DND-41 (cell line): ENCODE data around the gene AKAP9.

Experiments used
- ATAC-seq: fragments of 200-7000 bp; cut with Tn5 transposase; 3 replicates; pipeline ENCODE4 v1.9.1; 2021; ENCODE audit warnings: low read depth; ENCODE audit not compliant: insufficient read depth
- DNase-seq: peaks from one replicate; pipeline ENCODE4 v3.0.0-alpha.2; 2020
- H2AFZ ChIP-seq: 2 replicates; pipeline ENCODE4 v1.6.0; 2012; ENCODE audit warnings: low read depth, low read length
- H3K27ac ChIP-seq: 2 replicates; pipeline ENCODE4 v1.5.1; 2012; ENCODE audit warnings: low read length, inconsistent platforms
- H3K27me3 ChIP-seq: fragments of 200-600 bp; sonication (generic); 2 replicates; pipeline ENCODE4 v1.6.0; 2012; ENCODE audit warnings: low read length, mild to moderate bottlenecking, inconsistent platforms; ENCODE audit not compliant: insufficient read depth, poor library complexity
- H3K36me3 ChIP-seq: 2 replicates; pipeline ENCODE4 v1.5.1; 2012; ENCODE audit warnings: low read length, inconsistent platforms; ENCODE audit not compliant: insufficient read depth
- H3K4me1 ChIP-seq: 2 replicates; pipeline ENCODE4 v1.5.1; 2012; ENCODE audit warnings: mild to moderate bottlenecking, low read length; ENCODE audit not compliant: insufficient read depth
- H3K4me2 ChIP-seq: 2 replicates; pipeline ENCODE4 v1.6.0; 2012; ENCODE audit warnings: mild to moderate bottlenecking, moderate library complexity, low read length, inconsistent platforms; ENCODE audit not compliant: insufficient read depth
- H3K4me3 ChIP-seq, 2 experiments: fragments of 200-600 bp in 1 of 2; shearing (Covaris generic) in 1 of 2; 2 replicates each; pipeline ENCODE4 v1.5.1; 2012 to 2016; ENCODE audit warnings: inconsistent platforms in 2 of 2, low read length in 2 of 2, mild to moderate bottlenecking in 2 of 2, low read depth in 1 of 2, moderate library complexity in 1 of 2
- H3K79me2 ChIP-seq: 2 replicates; pipeline ENCODE4 v1.6.0; 2012; ENCODE audit warnings: low read length, inconsistent platforms; ENCODE audit not compliant: insufficient read depth
- H3K9ac ChIP-seq: 2 replicates; pipeline ENCODE4 v1.6.0; 2012; ENCODE audit warnings: low read depth, mild to moderate bottlenecking, inconsistent platforms, low read length, moderate library complexity
- H3K9me3 ChIP-seq: 2 replicates; pipeline ENCODE4 v1.5.1; 2012; ENCODE audit warnings: low read length, moderate library complexity, mild to moderate bottlenecking, inconsistent platforms; ENCODE audit not compliant: insufficient read depth, severe bottlenecking
- H4K20me1 ChIP-seq: 2 replicates; pipeline ENCODE4 v1.6.0; 2012; ENCODE audit warnings: low read length; ENCODE audit not compliant: insufficient read depth
- CTCF ChIP-seq: IDR thresholded peaks from 2 replicates; pipeline ENCODE4 v1.5.1; 2012; ENCODE audit warnings: borderline replicate concordance, low read length, moderate library complexity, mild to moderate bottlenecking; ENCODE audit not compliant: poor library complexity, severe bottlenecking; ENCODE audit errors: extremely low read depth
- EZH2 ChIP-seq: IDR thresholded peaks from 3 replicates; pipeline ENCODE4 v1.6.1; 2012; ENCODE audit warnings: borderline replicate concordance, low read depth, mild to moderate bottlenecking, moderate library complexity, low read length, inconsistent platforms; ENCODE audit not compliant: severe bottlenecking

Gene AKAP9

GRCh38 chr7:92043637-92044036 lies 103.0 kb downstream of the AKAP9 start:
- Histone ChIP-seq H3K79me2 (no peaks in the 10 kb centered on the region), H3K36me3 (peaks cover 40% of the 10 kb centered on the region), H2AFZ (no peak overlapping the region), H3K4me2 (no peak overlapping the region), H3K4me1 (no peaks in the 10 kb centered on the region), H3K27ac (no peak overlapping the region), H3K9me3 (no peaks in the 10 kb centered on the region), H3K4me3 (no peak overlapping the region), H3K9ac (no peak overlapping the region), H4K20me1 (no peaks in the 10 kb centered on the region), H3K27me3 (no peaks in the 10 kb centered on the region)
- TF ChIP-seq EZH2, result no peak
- TF ChIP-seq CTCF, result no peak
- ATAC-seq, result no peak
- DNase-seq, result no peak

GRCh38 chr7:92044148-92044547 lies 103.5 kb downstream of the AKAP9 start:
- Histone ChIP-seq H3K27me3 (no peaks in the 10 kb centered on the region), H3K4me3 (no peak overlapping the region), H2AFZ (no peak overlapping the region), H3K4me2 (no peak overlapping the region), H3K27ac (no peak overlapping the region), H3K36me3 (peaks cover 35% of the 10 kb centered on the region), H3K9me3 (no peaks in the 10 kb centered on the region), H3K9ac (no peak overlapping the region), H4K20me1 (no peaks in the 10 kb centered on the region), H3K4me1 (no peaks in the 10 kb centered on the region), H3K79me2 (no peaks in the 10 kb centered on the region)
- DNase-seq (no peak), ATAC-seq (no peak)
- TF ChIP-seq CTCF (no peak), EZH2 (no peak)

- no peak overlapping the region for H3K4me2 ChIP-seq
- H3K36me3 ChIP-seq, result peaks cover 35% of the 10 kb centered on the region
- H3K4me1 ChIP-seq, result no peaks in the 10 kb centered on the region
- H3K9ac ChIP-seq, result no peak overlapping the region
- H4K20me1 ChIP-seq, result no peaks in the 10 kb centered on the region
- DNase-seq, result no peak
- H3K4me3 ChIP-seq, result no peak overlapping the region
- H3K79me2 ChIP-seq, result no peaks in the 10 kb centered on the region
- no peak overlapping the region for H2AFZ ChIP-seq
- TF ChIP-seq CTCF (no peak), EZH2 (no peak)
- no peak overlapping the region for H3K27ac ChIP-seq
- no peaks in the 10 kb centered on the region for H3K27me3 ChIP-seq
- no peaks in the 10 kb centered on the region for H3K9me3 ChIP-seq
- no peak for ATAC-seq
These were observed 104.3 kb downstream of the AKAP9 start for GRCh38 chr7:92044940-92045339.

- Histone ChIP-seq H3K9ac (no peak overlapping the region), H3K4me2 (no peak overlapping the region), H3K9me3 (no peaks in the 10 kb centered on the region), H2AFZ (no peak overlapping the region), H4K20me1 (no peaks in the 10 kb centered on the region), H3K27me3 (no peaks in the 10 kb centered on the region), H3K4me1 (no peaks in the 10 kb centered on the region), H3K79me2 (no peaks in the 10 kb centered on the region), H3K36me3 (peaks cover 17% of the 10 kb centered on the region; the same call in 1 of the 2 replicates), H3K4me3 (no peak overlapping the region), H3K27ac (no peak overlapping the region)
- ATAC-seq (no peak), DNase-seq (no peak)
- TF ChIP-seq EZH2, result no peak
- TF ChIP-seq CTCF, result no peak
These were observed 111.0 kb downstream of the AKAP9 start for GRCh38 chr7:92051655-92052054.
